HFF-Myc (cell line): Measurements from ENCODE around the gene DMBT1.

Experiments
- DNase-seq: peaks from one replicate; pipeline ENCODE4 v3.0.0-alpha.2; 2011; ENCODE audit warnings: low read depth; ENCODE audit errors: extremely low read depth
- H3K4me3 ChIP-seq: replicated peaks from 2 replicates; pipeline ENCODE4 v1.5.1; 2011; ENCODE audit warnings: low read depth, mild to moderate bottlenecking, control low read depth, low read length
- TF ChIP-seq, protein P1 (sequence below): IDR thresholded peaks from 2 replicates; pipeline ENCODE4 v1.5.1; 2012; ENCODE audit warnings: mild to moderate bottlenecking, low read depth, low read length, control low read depth; ENCODE audit errors: missing control alignments

The DMBT1 gene

DNA sequence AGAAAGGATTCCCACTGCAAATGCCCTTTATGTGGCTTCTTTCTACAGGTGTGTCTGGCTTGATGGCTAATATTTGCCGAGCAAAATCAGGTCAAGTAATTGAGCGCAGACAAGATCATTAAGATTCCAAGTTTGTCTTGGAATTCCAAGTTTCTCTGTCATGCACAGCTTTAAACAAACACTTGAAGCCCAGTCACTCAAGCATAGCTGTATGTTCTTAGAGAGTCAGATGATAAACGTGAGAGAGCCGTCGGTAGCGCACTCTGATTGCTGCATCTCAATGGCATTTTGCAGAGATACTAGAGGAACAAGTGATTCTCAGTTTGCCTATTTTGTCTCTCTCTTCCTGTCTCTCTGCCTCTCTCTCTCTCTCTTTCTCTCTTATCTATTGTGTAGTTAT, 658 bp downstream of the DMBT1 start:
- no peak for DNase-seq

DNA sequence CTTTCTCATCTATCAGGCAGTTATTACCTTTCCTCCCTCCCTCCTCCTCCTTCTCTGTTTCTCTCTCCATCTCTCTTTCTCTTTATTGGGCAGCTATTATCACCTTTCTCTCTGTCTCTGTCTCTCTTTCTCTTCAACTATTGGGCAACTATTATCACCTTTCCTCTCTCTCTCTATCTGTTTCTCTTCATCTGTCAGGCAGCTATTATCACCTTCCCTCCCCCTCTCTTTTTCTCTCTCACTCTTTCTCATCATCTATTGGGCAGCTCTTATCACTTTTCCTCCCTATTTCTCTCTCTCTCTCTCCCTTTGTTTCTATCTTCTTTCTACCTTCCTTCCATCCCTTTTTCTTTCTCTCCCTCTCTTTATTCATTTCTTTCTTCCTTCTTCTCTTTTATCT, 1.2 kb downstream of the DMBT1 start:
- TF ChIP-seq, protein P1, sequence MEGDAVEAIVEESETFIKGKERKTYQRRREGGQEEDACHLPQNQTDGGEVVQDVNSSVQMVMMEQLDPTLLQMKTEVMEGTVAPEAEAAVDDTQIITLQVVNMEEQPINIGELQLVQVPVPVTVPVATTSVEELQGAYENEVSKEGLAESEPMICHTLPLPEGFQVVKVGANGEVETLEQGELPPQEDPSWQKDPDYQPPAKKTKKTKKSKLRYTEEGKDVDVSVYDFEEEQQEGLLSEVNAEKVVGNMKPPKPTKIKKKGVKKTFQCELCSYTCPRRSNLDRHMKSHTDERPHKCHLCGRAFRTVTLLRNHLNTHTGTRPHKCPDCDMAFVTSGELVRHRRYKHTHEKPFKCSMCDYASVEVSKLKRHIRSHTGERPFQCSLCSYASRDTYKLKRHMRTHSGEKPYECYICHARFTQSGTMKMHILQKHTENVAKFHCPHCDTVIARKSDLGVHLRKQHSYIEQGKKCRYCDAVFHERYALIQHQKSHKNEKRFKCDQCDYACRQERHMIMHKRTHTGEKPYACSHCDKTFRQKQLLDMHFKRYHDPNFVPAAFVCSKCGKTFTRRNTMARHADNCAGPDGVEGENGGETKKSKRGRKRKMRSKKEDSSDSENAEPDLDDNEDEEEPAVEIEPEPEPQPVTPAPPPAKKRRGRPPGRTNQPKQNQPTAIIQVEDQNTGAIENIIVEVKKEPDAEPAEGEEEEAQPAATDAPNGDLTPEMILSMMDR, result no peak
- H3K4me3 ChIP-seq, result no peak overlapping the region
- DNase-seq, result no peak

More for the DNA sequence above, 658 bp downstream of the DMBT1 start:
- TF ChIP-seq, protein P1, result no peak
- H3K4me3 ChIP-seq, result no peak overlapping the region

DNA sequence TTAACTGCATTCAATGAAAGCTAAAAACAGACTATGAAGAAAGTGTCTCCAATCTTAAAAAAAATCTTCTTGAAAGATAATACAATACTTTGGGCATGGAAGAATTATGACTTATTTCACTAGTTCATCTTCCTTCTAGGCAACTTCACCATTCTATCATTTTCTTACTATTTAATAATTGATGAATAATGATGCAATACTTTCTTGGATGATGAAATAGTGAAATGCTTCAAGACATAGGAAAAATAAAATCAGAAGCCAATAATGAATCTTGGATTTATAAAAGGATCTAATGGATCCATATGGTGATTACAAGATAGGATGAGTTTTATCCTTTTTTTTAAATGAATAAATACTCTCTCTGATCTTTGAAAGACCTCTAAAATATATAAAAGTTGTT, 4.4 kb downstream of the DMBT1 start:
- TF ChIP-seq, protein P1, result no peak
- no peak overlapping the region for H3K4me3 ChIP-seq
- DNase-seq, result no peak

DNA sequence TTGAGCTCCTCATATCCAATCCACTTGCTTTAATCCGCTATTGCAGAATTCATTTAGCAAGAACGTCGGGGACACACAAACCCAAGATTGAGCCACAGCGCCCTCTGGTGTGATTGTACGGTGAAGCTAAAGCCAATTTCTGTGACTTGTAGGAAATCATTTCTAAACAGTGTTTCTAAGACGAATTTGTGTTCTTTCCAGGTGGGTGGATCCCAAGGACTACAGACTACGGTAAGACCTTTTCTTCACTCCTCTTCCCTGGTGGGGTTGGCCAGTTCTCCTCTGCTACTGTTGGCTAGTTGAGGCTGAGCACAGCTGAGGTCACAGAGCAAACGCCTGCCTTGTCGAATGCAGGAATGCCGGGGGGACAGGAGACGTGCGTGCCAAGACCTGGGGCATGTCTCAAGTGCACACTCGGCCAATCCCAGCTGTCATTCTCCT, 5.2 kb downstream of the DMBT1 start:
- DNase-seq, result peak; percentile 67
- TF ChIP-seq, protein P1, result peak; percentile 81
- H3K4me3 ChIP-seq, result no peak overlapping the region

DNA sequence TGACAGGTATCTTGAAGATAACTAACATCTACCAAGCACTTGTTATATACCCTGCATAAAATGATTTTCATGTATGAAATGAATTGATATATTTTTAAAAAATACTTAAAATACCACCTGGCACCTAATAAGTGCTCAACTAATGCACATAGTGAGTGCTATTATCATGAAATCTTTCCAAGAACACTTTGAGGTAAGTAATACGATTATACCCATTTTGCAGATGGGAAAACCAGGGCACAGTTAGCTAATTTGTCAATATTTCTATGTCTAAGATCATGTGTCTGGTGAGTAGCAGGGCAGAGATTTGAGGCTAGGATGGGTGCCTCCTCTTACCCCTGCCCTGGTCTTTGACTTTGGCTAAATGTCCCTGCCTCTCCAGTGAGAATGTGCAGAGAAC, 6.1 kb downstream of the DMBT1 start:
- TF ChIP-seq, protein P1, result no peak
- no peak overlapping the region for H3K4me3 ChIP-seq
- no peak for DNase-seq

DNA sequence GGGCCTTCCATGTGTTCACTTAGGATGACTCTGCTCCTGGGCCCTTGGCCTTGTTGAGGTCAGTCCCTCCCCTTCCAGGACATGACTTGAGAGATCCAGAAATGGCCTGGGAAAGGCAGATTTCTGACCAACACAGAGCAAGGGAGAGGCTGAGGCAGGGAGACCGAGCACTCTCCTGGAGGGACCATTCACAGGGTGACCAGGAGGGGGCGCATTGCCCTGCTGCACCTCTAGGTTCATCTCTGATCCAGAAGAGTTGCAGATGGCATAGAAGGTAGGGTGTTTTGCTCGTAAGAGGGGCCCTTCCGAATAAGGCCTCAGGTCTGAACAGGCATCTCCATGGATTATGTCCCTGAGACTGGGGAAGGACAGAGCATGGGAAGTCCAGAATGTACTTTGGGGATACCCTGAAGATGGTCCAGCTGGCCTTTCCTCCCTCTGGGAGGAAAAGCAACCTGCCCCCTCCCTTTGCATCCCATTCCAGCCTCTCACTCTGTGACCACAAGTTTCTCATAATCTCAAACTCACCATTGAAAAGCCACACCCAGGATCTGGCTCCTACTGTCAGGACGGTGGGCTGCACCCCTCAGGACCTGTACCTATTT, 6.6 kb downstream of the DMBT1 start:
- no peak for DNase-seq
- H3K4me3 ChIP-seq, result no peak overlapping the region
- TF ChIP-seq, protein P1, result peak; percentile 82

DNA sequence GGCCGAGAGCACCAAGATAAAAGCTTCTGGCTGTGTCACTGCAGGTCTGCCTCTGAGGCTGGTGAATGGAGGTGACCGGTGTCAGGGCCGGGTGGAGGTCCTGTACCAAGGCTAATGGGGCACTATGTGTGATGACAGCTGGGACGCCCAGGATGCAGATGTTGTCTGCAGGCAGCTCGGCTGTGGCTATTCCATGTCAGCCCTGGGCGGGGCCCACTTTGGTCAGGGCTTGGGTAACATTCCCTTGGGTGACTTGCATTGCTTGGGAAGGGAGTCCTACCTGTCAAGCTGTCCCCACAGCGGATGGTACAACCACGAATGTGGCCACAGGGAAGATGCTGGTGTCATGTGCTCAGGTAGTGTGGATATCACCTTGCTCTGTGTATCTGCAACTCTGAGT, 8.0 kb downstream of the DMBT1 start:
- DNase-seq, result no peak
- no peak overlapping the region for H3K4me3 ChIP-seq
- TF ChIP-seq, protein P1, result no peak
